Testis (tissue), 2 donors: ENCODE measurements around the gene MACROD1.

Experiments used
- CTCF ChIP-seq, 3 experiments: fragments of 450-650 bp in 2 of 3; fragments of 200-600 bp in 1 of 3; sonication (generic) in 1 of 3; IDR thresholded peaks; one replicate each; pipeline ENCODE4 v1.5.1; 2016 to 2019; ENCODE audit warnings: antibody characterized with exemption in 3 of 3, mild to moderate bottlenecking in 2 of 3, moderate library complexity in 1 of 3
- POLR2A ChIP-seq: fragments of 450-650 bp; IDR thresholded peaks from one replicate; pipeline ENCODE4 v1.6.1; 2017; ENCODE audit warnings: antibody characterized with exemption, mild to moderate bottlenecking, moderate library complexity

- TF ChIP-seq CTCF (IDR thresholded peaks at IDR 0.05) (no peak), POLR2A (no peak)
Measured at GRCh38 chr11:64207256-64208085, 41.6 kb upstream of the MACROD1 start.
